KMS-11 (cell line): ENCODE results near the gene EZR.

Experiments used
- H2AFZ ChIP-seq: fragments of 200-600 bp; sonication (generic); 2 replicates; pipeline ENCODE4 v1.6.1; 2016; ENCODE audit warnings: antibody characterized with exemption, mixed run types, low read depth
- H3K27ac ChIP-seq: fragments of 200-600 bp; sonication (generic); 2 replicates; pipeline ENCODE4 v1.6.1; 2016; ENCODE audit warnings: mild to moderate bottlenecking, mixed run types
- H3K27me3 ChIP-seq: fragments of 200-600 bp; sonication (generic); 2 replicates; pipeline ENCODE4 v1.6.1; 2017; ENCODE audit warnings: mild to moderate bottlenecking, low read depth, mixed run types, moderate library complexity; ENCODE audit not compliant: insufficient read depth
- H3K36me3 ChIP-seq: fragments of 200-600 bp; sonication (generic); 2 replicates; pipeline ENCODE4 v1.6.1; 2017; ENCODE audit warnings: mild to moderate bottlenecking, mixed run types; ENCODE audit not compliant: insufficient read depth
- H3K4me1 ChIP-seq: fragments of 200-600 bp; sonication (generic); 2 replicates; pipeline ENCODE4 v1.6.1; 2016; ENCODE audit warnings: mild to moderate bottlenecking, low read depth, mixed run types; ENCODE audit not compliant: poor library complexity, severe bottlenecking
- H3K4me2 ChIP-seq: fragments of 200-600 bp; sonication (generic); 2 replicates; pipeline ENCODE4 v1.7.0; 2016; ENCODE audit warnings: mild to moderate bottlenecking, mixed run types
- H3K4me3 ChIP-seq: fragments of 200-600 bp; sonication (generic); IDR thresholded peaks from 2 replicates; pipeline ENCODE4 v1.6.1; 2017; ENCODE audit warnings: low read depth, low read length, mixed read lengths; ENCODE audit not compliant: insufficient read depth
- H3K79me2 ChIP-seq: fragments of 200-600 bp; sonication (generic); 2 replicates; pipeline ENCODE4 v1.6.1; 2016; ENCODE audit warnings: low read depth, mixed run types; ENCODE audit not compliant: insufficient read depth
- H3K9ac ChIP-seq: fragments of 200-600 bp; sonication (generic); 2 replicates; pipeline ENCODE4 v1.6.1; 2016; ENCODE audit warnings: mild to moderate bottlenecking, mixed run types
- H4K20me1 ChIP-seq: fragments of 200-600 bp; sonication (generic); 2 replicates; pipeline ENCODE4 v1.6.1; 2016; ENCODE audit warnings: mild to moderate bottlenecking, mixed run types; ENCODE audit not compliant: insufficient read depth
- CTCF ChIP-seq: fragments of 200-600 bp; sonication (generic); conservative IDR thresholded peaks from 2 replicates; pipeline ENCODE4 v1.6.1; 2017; ENCODE audit warnings: low read depth, mild to moderate bottlenecking, antibody characterized with exemption, low read length, moderate library complexity, mixed read lengths

EZR gene

GRCh38 chr6:158775832-158776231 is 43.3 kb downstream of the EZR start:
- H2AFZ ChIP-seq: no peak overlapping the region
- TF ChIP-seq CTCF: no peak
- peaks cover 10% of the 10 kb centered on the region; the same call in 1 of the 2 replicates for H3K36me3 ChIP-seq
- H3K79me2 ChIP-seq: peaks cover 13% of the 10 kb centered on the region; the same call in 1 of the 2 replicates
- H3K4me2 ChIP-seq: no peak overlapping the region
- H3K4me3 ChIP-seq: no peak overlapping the region
- no peaks in the 10 kb centered on the region for H4K20me1 ChIP-seq
- no peak overlapping the region for H3K27ac ChIP-seq
- no peaks in the 10 kb centered on the region for H3K4me1 ChIP-seq
- H3K27me3 ChIP-seq: no peaks in the 10 kb centered on the region
- H3K9ac ChIP-seq: no peak overlapping the region

- H3K4me1 ChIP-seq: no peaks in the 10 kb centered on the region
- no peaks in the 10 kb centered on the region for H4K20me1 ChIP-seq
- no peak overlapping the region for H3K4me3 ChIP-seq
- no peak overlapping the region for H3K4me2 ChIP-seq
- H3K27me3 ChIP-seq: no peaks in the 10 kb centered on the region
- H3K79me2 ChIP-seq: peaks cover 5% of the 10 kb centered on the region; the same call in 1 of the 2 replicates
- H3K36me3 ChIP-seq: peaks cover 10% of the 10 kb centered on the region; the same call in 1 of the 2 replicates
- H2AFZ ChIP-seq: no peak overlapping the region
- no peak for TF ChIP-seq CTCF
- no peak overlapping the region for H3K9ac ChIP-seq
- no peak overlapping the region for H3K27ac ChIP-seq
Measured at GRCh38 chr6:158774717-158775449, 44.3 kb downstream of the EZR start.

- TF ChIP-seq CTCF: no peak
- no peak overlapping the region for H3K4me3 ChIP-seq
- no peak overlapping the region for H3K9ac ChIP-seq
- no peak overlapping the region for H2AFZ ChIP-seq
- peaks cover 4% of the 10 kb centered on the region; the same call in 1 of the 2 replicates for H3K79me2 ChIP-seq
- H3K4me1 ChIP-seq: no peaks in the 10 kb centered on the region
- no peak overlapping the region for H3K27ac ChIP-seq
- no peak overlapping the region for H3K4me2 ChIP-seq
- peaks cover 10% of the 10 kb centered on the region; the same call in 1 of the 2 replicates for H3K36me3 ChIP-seq
- no peaks in the 10 kb centered on the region for H4K20me1 ChIP-seq
- no peaks in the 10 kb centered on the region for H3K27me3 ChIP-seq
Measured at GRCh38 chr6:158773581-158774449, 45.4 kb downstream of the EZR start.

- Histone ChIP-seq H3K4me3 (no peak overlapping the region), H3K4me2 (no peak overlapping the region), H2AFZ (no peak overlapping the region), H4K20me1 (no peaks in the 10 kb centered on the region), H3K79me2 (no peaks in the 10 kb centered on the region), H3K36me3 (peaks cover 10% of the 10 kb centered on the region; the same call in 1 of the 2 replicates), H3K4me1 (no peaks in the 10 kb centered on the region), H3K27ac (no peak overlapping the region), H3K27me3 (no peaks in the 10 kb centered on the region), H3K9ac (no peak overlapping the region)
- TF ChIP-seq CTCF: no peak
Measured at GRCh38 chr6:158772851-158773371, 46.3 kb downstream of the EZR start.
